Kidney (tissue), 14 donors: ENCODE measurements around the gene KLHL11. TPM values are rescaled to one million over a fixed set of nuclear protein-coding genes. Genes with fewer than 3 reads are reported as not detected.

Experiments
- DNase-seq, 5 donors: peaks; one replicate each; pipeline ENCODE4 v3.0.0-alpha.2; 2013 to 2020
- FAIRE-seq: peaks from 2 replicates; lab custom pipeline; 2012; peaks lifted over from hg19 to GRCh38; lab: Jason Lieb, UNC
- H3K27ac ChIP-seq, 2 donors: one replicate each; pipeline ENCODE4 v1.7.0; 2013; ENCODE audit warnings: low read depth in 2 of 2, low read length in 2 of 2, inconsistent platforms in 1 of 2
- H3K27me3 ChIP-seq: one replicate; pipeline ENCODE4 v1.7.1; 2013; ENCODE audit warnings: low read length, inconsistent platforms; ENCODE audit not compliant: control insufficient read depth, insufficient read depth
- H3K36me3 ChIP-seq, 3 donors: one replicate each; pipeline versions ENCODE4 v1.7.0 to v1.7.1; 2013; ENCODE audit warnings: low read length in 3 of 3, control low read depth in 1 of 3, inconsistent platforms in 1 of 3; ENCODE audit not compliant: insufficient read depth in 3 of 3, control insufficient read depth in 2 of 3
- H3K4me1 ChIP-seq, 3 donors: one replicate each; pipeline versions ENCODE4 v1.7.0 to v1.7.1; 2013; ENCODE audit warnings: low read length in 3 of 3, inconsistent platforms in 1 of 3, low read depth in 1 of 3; ENCODE audit not compliant: control insufficient read depth in 2 of 3, insufficient read depth in 2 of 3
- H3K4me3 ChIP-seq, 3 donors: one replicate each; pipeline versions ENCODE4 v1.7.0 to v1.8.1; 2013; ENCODE audit warnings: low read length in 3 of 3, control low read depth in 1 of 3, inconsistent platforms in 1 of 3
- H3K9ac ChIP-seq, 3 donors: one replicate each; pipeline versions ENCODE4 v1.7.0 to v1.7.1; 2013; ENCODE audit warnings: low read length in 3 of 3, control low read depth in 1 of 3, inconsistent platforms in 1 of 3
- H3K9me3 ChIP-seq, 3 donors: one replicate each; pipeline versions ENCODE4 v1.7.0 to v1.7.1; 2013; ENCODE audit warnings: low read length in 3 of 3, control low read depth in 1 of 3, inconsistent platforms in 1 of 3; ENCODE audit not compliant: control insufficient read depth in 2 of 3, insufficient read depth in 1 of 3
- intact Hi-C: fragments of 100-400 bp; cut with DNase I; formaldehyde crosslinking; loops from one replicate; pipeline ENCODE4 v1.11.1; 2022
- polyA plus RNA-seq: library from polyadenylated mRNA; stranded (reverse); fragments of 350-450 nt; fragmentation: Illumina TruSeq; extraction: RNeasy Lipid Tissue Mini Kit (QIAGEN cat#74804); gene quantifications from one replicate; pipeline ENCODE4 v1.2.3, GENCODE V29; 2014; ENCODE audit warnings: low read depth, low replicate concordance; ENCODE audit not compliant: insufficient read depth
- total RNA-seq: library from RNA; stranded (reverse); fragmentation: NEBNext Ultra II Directional; extraction: Animal tissue kit (Norgen Biotek cat#: 25700); gene quantifications from one replicate; pipeline ENCODE4 v1.2.1, GENCODE V29; 2021
- TF ChIP-seq, protein P1 (sequence below): IDR thresholded peaks from 3 replicates; pipeline ENCODE4 v1.5.1; 2012; ENCODE audit warnings: mild to moderate bottlenecking, moderate library complexity, borderline replicate concordance; ENCODE audit not compliant: insufficient read depth; ENCODE audit errors: extremely low read depth
- donor health status: control.
- donor health status: control.
- donor health status: control.
- donor health status: control.
- donor health status: control.
- donor health status: DM: yes; HTN: yes; CAD: no.
- donor health status: Normal renal cell carcinoma (clear cell type).

Gene KLHL11
- total and polyA plus RNA-seq, 2 donors from 2014 or later = 0.37 to 16.1 TPM

DNA sequence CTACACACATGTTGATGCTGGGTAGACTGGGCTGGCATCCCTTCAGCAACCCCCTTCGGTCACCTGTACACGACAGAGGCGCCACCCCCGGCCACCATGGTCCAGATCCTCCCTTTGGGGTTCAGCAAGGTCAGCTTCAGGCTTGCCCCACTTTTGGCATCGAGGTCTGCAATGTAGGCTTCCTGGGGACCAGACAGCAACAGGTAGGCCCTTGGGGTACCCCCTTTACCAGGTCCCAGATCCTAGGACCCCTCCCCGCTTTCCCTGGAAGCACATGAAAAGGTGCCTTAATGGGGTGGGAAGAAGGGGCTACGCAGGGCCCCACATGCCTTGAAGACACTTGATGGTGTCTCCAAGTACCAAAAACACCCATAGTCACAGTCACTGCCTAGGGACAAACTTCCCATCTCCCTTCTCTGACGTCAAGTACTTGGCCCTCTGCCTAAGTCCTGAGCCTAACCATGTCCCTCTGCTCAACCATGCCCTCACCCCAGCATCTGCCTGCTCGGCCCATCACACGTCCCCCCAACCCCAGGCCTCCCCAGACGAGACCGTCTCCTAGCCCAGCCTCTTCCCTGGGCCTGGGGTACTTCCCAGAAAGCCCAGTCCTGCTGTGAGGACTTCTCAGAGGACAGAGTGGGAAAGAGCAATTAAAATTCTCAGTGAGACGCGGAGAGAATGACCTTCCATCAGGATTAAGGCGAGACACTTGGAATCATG is 41.4 kb upstream of the KLHL11 start:
- no peak overlapping the region for H3K27ac ChIP-seq
- FAIRE-seq = no peak
- H3K9ac ChIP-seq = no peak overlapping the region
- intact Hi-C loops = no loop called here
- peaks cover 0 to 19% (median 10%) of the 10 kb centered on the region in 3 donors for H3K4me1 ChIP-seq
- no peak for DNase-seq
- H3K4me3 ChIP-seq = no peak overlapping the region
- TF ChIP-seq, protein P1, sequence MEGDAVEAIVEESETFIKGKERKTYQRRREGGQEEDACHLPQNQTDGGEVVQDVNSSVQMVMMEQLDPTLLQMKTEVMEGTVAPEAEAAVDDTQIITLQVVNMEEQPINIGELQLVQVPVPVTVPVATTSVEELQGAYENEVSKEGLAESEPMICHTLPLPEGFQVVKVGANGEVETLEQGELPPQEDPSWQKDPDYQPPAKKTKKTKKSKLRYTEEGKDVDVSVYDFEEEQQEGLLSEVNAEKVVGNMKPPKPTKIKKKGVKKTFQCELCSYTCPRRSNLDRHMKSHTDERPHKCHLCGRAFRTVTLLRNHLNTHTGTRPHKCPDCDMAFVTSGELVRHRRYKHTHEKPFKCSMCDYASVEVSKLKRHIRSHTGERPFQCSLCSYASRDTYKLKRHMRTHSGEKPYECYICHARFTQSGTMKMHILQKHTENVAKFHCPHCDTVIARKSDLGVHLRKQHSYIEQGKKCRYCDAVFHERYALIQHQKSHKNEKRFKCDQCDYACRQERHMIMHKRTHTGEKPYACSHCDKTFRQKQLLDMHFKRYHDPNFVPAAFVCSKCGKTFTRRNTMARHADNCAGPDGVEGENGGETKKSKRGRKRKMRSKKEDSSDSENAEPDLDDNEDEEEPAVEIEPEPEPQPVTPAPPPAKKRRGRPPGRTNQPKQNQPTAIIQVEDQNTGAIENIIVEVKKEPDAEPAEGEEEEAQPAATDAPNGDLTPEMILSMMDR = no peak
- H3K27me3 ChIP-seq = no peaks in the 10 kb centered on the region
- no peaks in the 10 kb centered on the region for H3K9me3 ChIP-seq
- peaks cover 7 to 58% (median 40%) of the 10 kb centered on the region in 3 donors for H3K36me3 ChIP-seq

DNA sequence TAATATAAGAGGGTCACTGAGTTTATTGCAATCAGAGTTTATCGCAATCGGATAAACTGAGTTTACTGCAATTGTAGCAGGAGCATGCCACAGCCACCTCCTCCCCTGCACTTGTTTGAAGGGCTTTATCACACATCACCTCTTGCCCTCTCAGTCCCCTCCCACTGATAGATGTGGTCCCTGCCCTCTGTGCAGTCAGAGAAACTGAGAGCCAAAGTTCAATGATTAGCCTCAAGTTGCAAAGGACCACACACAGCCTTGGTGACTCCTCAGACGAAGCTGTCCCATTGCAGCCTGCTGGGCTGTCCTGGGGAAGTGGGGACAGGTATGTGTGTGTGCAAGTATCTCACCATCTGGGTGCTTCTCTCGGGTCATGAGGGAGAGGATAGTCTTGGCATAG is 39.9 kb upstream of the KLHL11 start:
- no peak for FAIRE-seq
- Histone ChIP-seq H3K27me3 (no peaks in the 10 kb centered on the region), H3K4me3 (no peak overlapping the region), H3K36me3 (peaks cover 7 to 49% (median 35%) of the 10 kb centered on the region in 3 donors), H3K27ac (no peak overlapping the region), H3K9ac (no peak overlapping the region), H3K4me1 (peaks cover 0 to 19% (median 8%) of the 10 kb centered on the region in 3 donors), H3K9me3 (no peaks in the 10 kb centered on the region)
- intact Hi-C loops = no loop called here
- TF ChIP-seq, protein P1 = no peak
- no peak for DNase-seq

DNA sequence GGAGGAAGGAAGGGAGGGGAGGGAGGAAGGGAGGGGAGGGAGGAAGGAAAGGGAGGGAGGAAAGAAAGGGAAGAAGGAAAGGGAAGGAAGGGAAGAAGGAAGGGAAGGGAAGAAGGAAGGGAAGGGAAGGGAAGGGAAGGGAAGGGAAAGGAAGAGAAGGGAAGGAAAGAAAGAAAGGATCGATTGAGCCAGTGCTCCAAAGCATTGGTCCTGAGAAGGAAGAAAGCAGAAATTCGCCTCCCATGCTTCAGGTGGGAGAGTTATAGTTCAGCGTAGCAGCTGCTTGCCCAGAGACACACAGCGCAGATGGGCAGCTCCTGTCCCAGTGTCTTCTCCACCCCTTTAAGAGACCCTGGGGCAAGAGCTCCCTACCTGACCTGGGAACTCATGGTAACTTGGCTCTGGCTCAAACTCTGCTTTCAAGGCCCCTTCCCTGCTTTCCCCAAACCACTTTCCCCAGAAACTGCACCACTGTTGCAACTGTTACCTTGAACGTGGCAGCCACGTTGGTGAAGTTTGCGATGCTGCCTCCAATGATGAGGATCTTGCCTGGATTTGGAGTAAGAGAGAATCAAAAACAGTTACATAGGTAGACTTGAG is 39.1 kb upstream of the KLHL11 start:
- H3K9me3 ChIP-seq = no peaks in the 10 kb centered on the region
- peaks cover 7 to 41% (median 31%) of the 10 kb centered on the region in 3 donors for H3K36me3 ChIP-seq
- H3K27ac ChIP-seq = no peak overlapping the region
- H3K9ac ChIP-seq = no peak overlapping the region
- intact Hi-C loops = no loop called here
- H3K27me3 ChIP-seq = no peaks in the 10 kb centered on the region
- FAIRE-seq = no peak
- peaks cover 0 to 19% (median 3%) of the 10 kb centered on the region in 3 donors for H3K4me1 ChIP-seq
- DNase-seq = no peak
- TF ChIP-seq, protein P1 = no peak
- no peak overlapping the region for H3K4me3 ChIP-seq
